Spinal cord (tissue), 10 donors: ENCODE results near the gene ARHGAP20. TPM values are rescaled to one million over a fixed set of nuclear protein-coding genes. Genes with fewer than 3 reads are reported as not detected.

Experiments used
- DNase-seq, 6 donors: peaks; one replicate each; pipeline versions ENCODE4 v3.0.0 to v3.0.0-alpha.2; 2013 to 2015; ENCODE audit warnings: low spot score in 6 of 6, low read depth in 4 of 6
- H3K27ac ChIP-seq: one replicate; pipeline ENCODE4 v1.5.1; 2013; ENCODE audit warnings: low read depth, low read length, control low read depth
- H3K27me3 ChIP-seq: one replicate; pipeline ENCODE4 v1.6.1; 2013; ENCODE audit warnings: low read length; ENCODE audit not compliant: control insufficient read depth, insufficient read depth
- H3K36me3 ChIP-seq: one replicate; pipeline ENCODE4 v1.6.1; 2013; ENCODE audit warnings: low read length; ENCODE audit not compliant: control insufficient read depth, insufficient read depth
- H3K4me1 ChIP-seq: one replicate; pipeline ENCODE4 v1.6.1; 2013; ENCODE audit warnings: low read length; ENCODE audit not compliant: control insufficient read depth, insufficient read depth
- H3K4me3 ChIP-seq: one replicate; pipeline ENCODE4 v1.5.1; 2013; ENCODE audit warnings: low read depth, low read length, control low read depth
- H3K9me3 ChIP-seq: one replicate; pipeline ENCODE4 v1.6.1; 2013; ENCODE audit warnings: low read length; ENCODE audit not compliant: control insufficient read depth, insufficient read depth
- WGBS: methylation state at CpG from one replicate; pipeline ENCODE4 v1.1.5; 2013; ENCODE audit warnings: missing lambda C conversion rate; ENCODE audit not compliant: insufficient coverage; 5-methylcytosine and 5-hydroxymethylcytosine counted together
- polyA plus RNA-seq, 2 donors: library from polyadenylated mRNA; unstranded; fragments of 120-200 nt; gene quantifications; one replicate each; pipeline ENCODE4 v1.2.1, GENCODE V29; 2013; ENCODE audit not compliant: insufficient read length in 2 of 2
- total RNA-seq, 2 donors: library from RNA; depleted of rRNA in 1 of 2; stranded (reverse); fragments of 120-200 nt in 1 of 2; fragments of >200 nt in 1 of 2; gene quantifications; one replicate each; pipeline versions ENCODE4 v1.2.3 to v1.2.4, GENCODE V29; 2013 to 2014
- donor health status: healthy.

ARHGAP20 gene
- total and polyA plus RNA-seq, 4 donors, result 15.6 to 28.5 (median 17.7) TPM

- Histone ChIP-seq H3K4me1 (no peaks in the 10 kb centered on the region), H3K27me3 (no peaks in the 10 kb centered on the region), H3K36me3 (no peaks in the 10 kb centered on the region), H3K4me3 (no peak overlapping the region), H3K27ac (no peak overlapping the region), H3K9me3 (no peaks in the 10 kb centered on the region)
- no peak for DNase-seq
- no CpG with 5 or more reads among the region's 3 CpGs for WGBS
Observed at GRCh38 chr11:110720431-110721275, 8.4 kb upstream of the ARHGAP20 start.

- Histone ChIP-seq H3K27me3 (no peaks in the 10 kb centered on the region), H3K36me3 (no peaks in the 10 kb centered on the region), H3K9me3 (no peaks in the 10 kb centered on the region), H3K4me3 (no peak overlapping the region), H3K27ac (no peak overlapping the region), H3K4me1 (peaks cover 14% of the 10 kb centered on the region)
- DNase-seq, result no peak
- 83% methylated on average over 2 of the region's 2 CpGs for WGBS
Observed at GRCh38 chr11:110716361-110716760, 4.1 kb upstream of the ARHGAP20 start.

- Histone ChIP-seq H3K4me1 (peaks cover 19% of the 10 kb centered on the region), H3K27me3 (peaks cover 1% of the 10 kb centered on the region), H3K9me3 (no peaks in the 10 kb centered on the region), H3K4me3 (no peak overlapping the region), H3K36me3 (no peaks in the 10 kb centered on the region), H3K27ac (no peak overlapping the region)
- DNase-seq, result no peak
- no CpG with 5 or more reads among the region's 1 CpG for WGBS
Observed at GRCh38 chr11:110715541-110715940, 3.3 kb upstream of the ARHGAP20 start.

- Histone ChIP-seq H3K4me1 (peaks cover 19% of the 10 kb centered on the region), H3K9me3 (no peaks in the 10 kb centered on the region), H3K36me3 (no peaks in the 10 kb centered on the region), H3K4me3 (peak overlapping the region; percentile 72), H3K27ac (peak overlapping the region; percentile 89), H3K27me3 (peaks cover 2% of the 10 kb centered on the region)
- DNase-seq, result no peak
- 0% methylated on average over 1 of the region's 9 CpGs for WGBS
Observed at GRCh38 chr11:110713449-110713776, 1.2 kb upstream of the ARHGAP20 start.

- WGBS, result under 1% methylated on average over 50 of the region's 50 CpGs
- DNase-seq, result peak; percentile 57 to 96 (median 78)
- Histone ChIP-seq H3K36me3 (no peaks in the 10 kb centered on the region), H3K4me1 (peaks cover 19% of the 10 kb centered on the region), H3K27ac (peak overlapping the region; percentile 89), H3K9me3 (no peaks in the 10 kb centered on the region), H3K27me3 (peaks cover 2% of the 10 kb centered on the region), H3K4me3 (peak overlapping the region; percentile 72)
Observed at GRCh38 chr11:110712659-110713448, 617 bp upstream of the ARHGAP20 start.

GRCh38 chr11:110711448-110711775 lies 825 bp downstream of the ARHGAP20 start:
- peak overlapping the region; percentile 89 for H3K27ac ChIP-seq
- peaks cover 19% of the 10 kb centered on the region for H3K4me1 ChIP-seq
- DNase-seq, result peak in 1 of 6 donors; percentile 12
- WGBS, result 0% methylated on average over 21 of the region's 24 CpGs
- no peaks in the 10 kb centered on the region for H3K36me3 ChIP-seq
- peaks cover 2% of the 10 kb centered on the region for H3K27me3 ChIP-seq
- H3K9me3 ChIP-seq, result no peaks in the 10 kb centered on the region
- peak overlapping the region; percentile 75 for H3K4me3 ChIP-seq

- peak overlapping the region; percentile 89 for H3K27ac ChIP-seq
- peak in 4 of 6 donors; percentile 12 to 75 (median 38) for DNase-seq
- peak overlapping the region; percentile 75 for H3K4me3 ChIP-seq
- 0% methylated on average over 26 of the region's 33 CpGs for WGBS
- peaks cover 2% of the 10 kb centered on the region for H3K27me3 ChIP-seq
- peaks cover 19% of the 10 kb centered on the region for H3K4me1 ChIP-seq
- no peaks in the 10 kb centered on the region for H3K36me3 ChIP-seq
- H3K9me3 ChIP-seq, result no peaks in the 10 kb centered on the region
Observed at GRCh38 chr11:110710628-110711381, 1.4 kb downstream of the ARHGAP20 start.

GRCh38 chr11:110704210-110704864 lies 7.9 kb downstream of the ARHGAP20 start:
- Histone ChIP-seq H3K27me3 (no peaks in the 10 kb centered on the region), H3K36me3 (no peaks in the 10 kb centered on the region), H3K4me3 (no peak overlapping the region), H3K9me3 (peaks cover 2% of the 10 kb centered on the region), H3K4me1 (no peaks in the 10 kb centered on the region), H3K27ac (no peak overlapping the region)
- DNase-seq, result no peak
- WGBS, result 90% methylated on average over 3 of the region's 5 CpGs

GRCh38 chr11:110691926-110692325 lies 20.3 kb downstream of the ARHGAP20 start:
- no peak overlapping the region for H3K4me3 ChIP-seq
- peaks cover 3% of the 10 kb centered on the region for H3K36me3 ChIP-seq
- H3K4me1 ChIP-seq, result no peaks in the 10 kb centered on the region
- WGBS, result no CpG with 5 or more reads among the region's 4 CpGs
- DNase-seq, result no peak
- H3K9me3 ChIP-seq, result no peaks in the 10 kb centered on the region
- H3K27me3 ChIP-seq, result no peaks in the 10 kb centered on the region
- no peak overlapping the region for H3K27ac ChIP-seq
